NCI-H1436 (cell line): Measurements from ENCODE around the gene FDXR.
"Not testable (repeated sequence)": the region's sequence is repeated elsewhere in the genome, so short reads cannot be mapped to it uniquely, and the experiment has no call there.

Experiments
- DNase-seq: peaks from one replicate; lab custom pipeline; 2025; lab: John Stamatoyannopoulos, UW

The FDXR gene

GRCh38 chr17:74871356-74872076, 1.3 kb downstream of the FDXR start:
- DNase-seq = no peak

- no peak for DNase-seq
These were observed 2.3 kb downstream of the FDXR start for GRCh38 chr17:74870512-74870911.

GRCh38 chr17:74870028-74870427, 2.8 kb downstream of the FDXR start:
- not testable (repeated sequence) for DNase-seq

GRCh38 chr17:74868908-74869255, 3.9 kb downstream of the FDXR start:
- DNase-seq = no peak

- no peak for DNase-seq
These were observed 4.4 kb downstream of the FDXR start for GRCh38 chr17:74868251-74868907.

GRCh38 chr17:74866198-74866835, 6.5 kb downstream of the FDXR start:
- no peak for DNase-seq

- DNase-seq = no peak
These were observed 7.1 kb downstream of the FDXR start for GRCh38 chr17:74865504-74866197.

GRCh38 chr17:74864866-74865395, 7.9 kb downstream of the FDXR start:
- peak; percentile 30 for DNase-seq

- no peak for DNase-seq
These were observed 8.4 kb downstream of the FDXR start for GRCh38 chr17:74864297-74864865.

GRCh38 chr17:74863420-74864296, 9.1 kb downstream of the FDXR start:
- no peak for DNase-seq

GRCh38 chr17:74862919-74863318, 9.9 kb downstream of the FDXR start:
- DNase-seq = no peak

GRCh38 chr17:74862108-74862901, 10.5 kb downstream of the FDXR start:
- DNase-seq = peak; percentile 59

- DNase-seq = no peak
These were observed 11.1 kb downstream of the FDXR start for GRCh38 chr17:74861662-74862107.

GRCh38 chr17:74860872-74861661, 11.7 kb downstream of the FDXR start:
- no peak for DNase-seq

- DNase-seq = peak; percentile 16
These were observed 12.4 kb downstream of the FDXR start for GRCh38 chr17:74860229-74860871.

GRCh38 chr17:74859459-74860228, 13.2 kb downstream of the FDXR start, which contains the start of gene GRIN2C:
TSS of gene GRIN2C (minus strand) at chr17:74859885. CDS start at chr17:74855092, 4,793 bp downstream.
- DNase-seq = peak; percentile 14

GRCh38 chr17:74858672-74859458, 13.9 kb downstream of the FDXR start:
- no peak for DNase-seq
